Measurements from ENCODE around the gene GPC6. TPM values are rescaled to one million over a fixed set of nuclear protein-coding genes. Genes with fewer than 3 reads are reported as not detected.

Gene GPC6
- total RNA-seq, 1 experiment from 2014 or later: 0.22 TPM

- H3K9me3 ChIP-seq (ENCODE audit: control insufficient read depth in 1 of 2, insufficient read depth in 1 of 2, low read depth in 1 of 2, low read length in 2 of 2): peaks cover 8 to 20% of the 10 kb centered on the region in 2 experiments; a peak in 2 of 4 replicates
- H4K20me1 ChIP-seq (ENCODE audit: insufficient read depth): no peaks in the 10 kb centered on the region; the same call in 1 of the 2 replicates
- ChIA-PET RAD21 (ENCODE audit: low non-redundant PET in 1 of 2, low total read pairs in 2 of 2, uncharacterized antibody in 2 of 2, unreplicated experiment in 2 of 2) (no interaction called here), POLR2A (no interaction called here), CTCF (no interaction called here)
- H3K27ac ChIP-seq (ENCODE audit: low read depth, low read length): no peak overlapping the region
- no peak overlapping the region for H3K4me2 ChIP-seq (ENCODE audit: low read length)
- H3K36me3 ChIP-seq (ENCODE audit: control insufficient read depth in 1 of 2, insufficient read depth in 2 of 2, low read length in 2 of 2): no peaks in the 10 kb centered on the region
- no peaks in the 10 kb centered on the region for H3K9me2 ChIP-seq (ENCODE audit: insufficient read depth)
- TF ChIP-seq TCF7L2 (IDR thresholded peaks at IDR 0.05; ENCODE audit: borderline replicate concordance, extremely low read depth, insufficient read depth, insufficient read length) (no peak), SRF (IDR thresholded peaks at IDR 0.05; ENCODE audit: low read depth) (no peak), ZNF274 (IDR thresholded peaks at IDR 0.05; ENCODE audit: low read depth, low read length) (no peak), CTCF (IDR thresholded peaks at IDR 0.05 in 2 of 3, conservative IDR thresholded peaks at IDR 0.05 in 1 of 3; ENCODE audit: borderline replicate concordance in 1 of 3, insufficient read depth in 1 of 3, low read depth in 2 of 3, low read length in 2 of 3) (no peak), MAX (IDR thresholded peaks at IDR 0.05) (no peak), ZFX (IDR thresholded peaks at IDR 0.05) (no peak), SP1 (IDR thresholded peaks at IDR 0.05; ENCODE audit: low read depth) (no peak), EGR1 (IDR thresholded peaks at IDR 0.05; ENCODE audit: low read depth) (no peak), ZBTB33 (IDR thresholded peaks at IDR 0.05; ENCODE audit: extremely low read depth, insufficient replicate concordance, low read length) (no peak), POLR2AphosphoS5 (IDR thresholded peaks at IDR 0.05; ENCODE audit: low read depth, low read length) (no peak)
- ATAC-seq: no peak
- no peak overlapping the region for H3K4me3 ChIP-seq (replicated peaks in 1 of 2; ENCODE audit: low read depth in 1 of 2, low read length in 2 of 2)
- H3K4me1 ChIP-seq (ENCODE audit: control insufficient read depth in 1 of 2, insufficient read depth in 2 of 2, low read length in 2 of 2): no peaks in the 10 kb centered on the region
- H3K27me3 ChIP-seq (ENCODE audit: insufficient read depth, low read length): no peaks in the 10 kb centered on the region
- intact Hi-C loops (cut with micrococcal nuclease): no loop called here
- no peak overlapping the region for H2AFZ ChIP-seq (ENCODE audit: low read depth, low read length, poor library complexity, severe bottlenecking)
- DNase-seq (ENCODE audit: low read depth, low spot score): no peak
- BruUV-seq (replicated peaks): no TSS peak
- H3K9ac ChIP-seq (ENCODE audit: low read length): no peak overlapping the region
- H3K79me2 ChIP-seq (ENCODE audit: insufficient read depth, low read length): no peaks in the 10 kb centered on the region
Measured at GRCh38 chr13:93965587-93965986, 739.0 kb downstream of the GPC6 start.
